MG63 (cell line): ENCODE data around the gene KLB. TPM values are rescaled to one million over a fixed set of nuclear protein-coding genes. Genes with fewer than 3 reads are reported as not detected.
"Not testable (repeated sequence)": the region's sequence is repeated elsewhere in the genome, so short reads cannot be mapped to it uniquely, and the experiment has no call there.

Experiments used
- DNase-seq: peaks from one replicate; pipeline ENCODE4 v3.0.0-alpha.2; 2020
- H3K27me3 ChIP-seq: fragments of 250-450 bp; sonication (Bioruptor Pico); 2 replicates; pipeline ENCODE4 v1.5.1; 2020; ENCODE audit warnings: mild to moderate bottlenecking, moderate library complexity
- H3K36me3 ChIP-seq: fragments of 250-450 bp; sonication (Bioruptor Pico); 2 replicates; pipeline ENCODE4 v1.5.1; 2020; ENCODE audit warnings: mild to moderate bottlenecking, moderate library complexity
- H3K4me3 ChIP-seq: fragments of 250-450 bp; sonication (Bioruptor Pico); 2 replicates; pipeline ENCODE4 v1.5.1; 2020; ENCODE audit warnings: mild to moderate bottlenecking, moderate library complexity
- H3K9me3 ChIP-seq: fragments of 250-450 bp; sonication (Bioruptor Pico); 2 replicates; pipeline ENCODE4 v1.5.1; 2020; ENCODE audit warnings: mild to moderate bottlenecking, moderate library complexity
- total RNA-seq: library from RNA; depleted of rRNA; stranded (reverse); fragments of >200 nt; shearing (Covaris generic); gene quantifications from 2 replicates; pipeline ENCODE4 v1.2.3, GENCODE V29; 2014; ENCODE audit warnings: low replicate concordance; rRNA removed

The KLB gene
- total RNA-seq, result not detected in 2 replicates

DNA sequence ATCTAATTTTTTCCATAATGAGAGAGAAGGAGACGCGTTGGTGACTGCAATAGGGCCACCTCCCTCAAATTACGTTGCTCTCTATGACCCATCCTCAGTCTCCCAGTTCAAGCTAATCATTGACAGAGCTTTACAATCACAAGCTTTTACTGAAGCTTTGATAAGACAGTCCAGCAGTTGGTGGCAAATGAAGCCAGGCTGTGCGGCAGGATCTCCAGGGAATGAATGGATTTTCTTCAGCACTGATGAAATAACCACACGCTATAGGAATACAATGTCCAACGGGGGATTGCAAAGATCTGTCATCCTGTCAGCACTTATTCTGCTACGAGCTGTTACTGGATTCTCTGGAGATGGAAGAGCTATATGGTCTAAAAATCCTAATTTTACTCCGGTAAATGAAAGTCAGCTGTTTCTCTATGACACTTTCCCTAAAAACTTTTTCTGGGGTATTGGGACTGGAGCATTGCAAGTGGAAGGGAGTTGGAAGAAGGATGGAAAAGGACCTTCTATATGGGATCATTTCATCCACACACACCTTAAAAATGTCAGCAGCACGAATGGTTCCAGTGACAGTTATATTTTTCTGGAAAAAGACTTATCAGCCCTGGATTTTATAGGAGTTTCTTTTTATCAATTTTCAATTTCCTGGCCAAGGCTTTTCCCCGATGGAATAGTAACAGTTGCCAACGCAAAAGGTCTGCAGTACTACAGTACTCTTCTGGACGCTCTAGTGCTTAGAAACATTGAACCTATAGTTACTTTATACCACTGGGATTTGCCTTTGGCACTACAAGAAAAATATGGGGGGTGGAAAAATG lies at the start of gene KLB:
Gene KLB (plus strand): TSS at position 168 of the 821 bp plus-strand sequence. CDS start 20 bp downstream, at position 188.
- H3K36me3 ChIP-seq, result no peaks in the 10 kb centered on the region
- no peak within 1 kb of the TSS for H3K4me3 ChIP-seq
- H3K27me3 ChIP-seq, result no peaks in the 10 kb centered on the region
- no peak for DNase-seq
- H3K9me3 ChIP-seq, result no peaks in the 10 kb centered on the region

GRCh38 chr4:39357002-39357401 lies 49.7 kb upstream of the KLB start:
- DNase-seq, result no peak
- no peak overlapping the region for H3K4me3 ChIP-seq

GRCh38 chr4:39360611-39361010 lies 46.1 kb upstream of the KLB start:
- H3K27me3 ChIP-seq, H3K36me3 ChIP-seq, H3K4me3 ChIP-seq, DNase-seq, H3K9me3 ChIP-seq: not testable (repeated sequence)

More at GRCh38 chr4:39357002-39357401, 49.7 kb upstream of the KLB start:
- H3K27me3 ChIP-seq, result no peaks in the 10 kb centered on the region
- peaks cover 3% of the 10 kb centered on the region for H3K36me3 ChIP-seq
- H3K9me3 ChIP-seq, result no peaks in the 10 kb centered on the region

DNA sequence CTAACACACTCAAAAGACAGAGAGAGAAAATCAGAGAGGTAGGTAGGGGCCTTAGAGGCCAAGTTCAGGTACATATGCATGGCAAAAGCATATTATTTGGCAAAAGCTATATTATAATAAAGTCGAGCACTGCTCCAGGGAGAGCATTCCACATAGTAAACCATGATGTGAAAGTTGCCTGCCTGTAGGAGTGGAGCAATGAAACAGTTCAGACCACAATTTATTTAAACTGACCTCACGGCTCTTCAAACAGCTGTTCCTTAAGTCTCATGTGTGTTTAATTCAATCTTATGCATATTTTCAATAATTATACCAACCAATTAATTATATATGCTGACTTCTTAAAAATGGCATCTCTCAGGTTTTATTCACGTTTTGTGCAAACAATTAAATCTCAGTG lies 43.9 kb upstream of the KLB start:
- Histone ChIP-seq H3K4me3 (no peak overlapping the region), H3K9me3 (no peaks in the 10 kb centered on the region), H3K27me3 (no peaks in the 10 kb centered on the region), H3K36me3 (peaks cover 3% of the 10 kb centered on the region; the same call in 1 of the 2 replicates)
- DNase-seq, result no peak

DNA sequence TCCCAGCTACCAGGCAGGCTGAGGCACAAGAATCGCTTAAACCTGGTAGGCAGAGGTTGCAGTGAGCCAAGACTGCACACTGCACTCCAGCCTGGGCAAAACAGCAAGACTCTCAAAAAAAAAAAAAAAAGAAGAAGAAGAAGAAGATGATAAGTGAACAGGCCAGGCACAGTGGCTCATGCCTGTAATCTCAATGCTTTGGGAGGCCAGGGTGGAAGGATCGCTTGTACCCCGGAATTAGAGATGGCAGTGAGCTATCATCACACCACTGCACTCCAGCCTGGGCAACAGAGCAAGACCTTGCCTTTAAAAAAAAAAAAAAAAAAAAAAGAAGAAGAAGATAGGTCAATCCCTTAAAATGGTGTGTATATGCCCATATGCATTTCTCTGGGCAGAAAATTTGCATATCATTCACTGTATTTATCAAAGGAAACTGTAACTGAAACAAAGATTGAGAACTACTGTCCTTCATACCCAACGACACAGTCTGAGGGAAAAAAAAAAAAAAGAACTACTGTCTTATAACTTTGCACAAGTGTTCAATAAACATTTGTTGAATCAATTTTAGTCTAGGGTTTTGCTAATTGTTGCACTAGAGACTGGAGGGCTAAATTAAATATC lies 42.8 kb upstream of the KLB start:
- Histone ChIP-seq H3K9me3 (no peaks in the 10 kb centered on the region), H3K27me3 (no peaks in the 10 kb centered on the region), H3K36me3 (peaks cover 3% of the 10 kb centered on the region; the same call in 1 of the 2 replicates), H3K4me3 (no peak overlapping the region)
- no peak for DNase-seq

DNA sequence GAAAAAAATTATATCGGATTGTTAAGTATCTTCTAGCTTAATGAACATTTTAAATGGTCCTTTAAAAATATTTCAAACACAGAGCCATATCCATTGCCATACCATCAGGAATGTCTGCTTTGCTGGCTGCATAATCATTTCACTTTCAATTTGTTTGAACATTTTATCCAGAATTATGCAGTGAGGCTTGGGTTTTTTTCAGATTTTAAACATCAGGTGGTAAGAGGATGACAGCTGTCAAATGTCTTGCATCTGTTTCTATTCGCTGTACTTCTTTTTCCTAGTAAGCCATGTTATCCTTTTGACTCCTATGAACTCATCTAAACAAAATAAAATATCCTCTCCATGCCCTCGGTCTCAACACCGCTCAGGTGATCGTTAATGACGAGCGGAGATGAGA lies 41.4 kb upstream of the KLB start:
- H3K27me3 ChIP-seq, result no peaks in the 10 kb centered on the region
- H3K9me3 ChIP-seq, result no peaks in the 10 kb centered on the region
- peak overlapping the region; percentile 80 for H3K4me3 ChIP-seq
- H3K36me3 ChIP-seq, result peaks cover 3% of the 10 kb centered on the region; the same call in 1 of the 2 replicates
- DNase-seq, result no peak

DNA sequence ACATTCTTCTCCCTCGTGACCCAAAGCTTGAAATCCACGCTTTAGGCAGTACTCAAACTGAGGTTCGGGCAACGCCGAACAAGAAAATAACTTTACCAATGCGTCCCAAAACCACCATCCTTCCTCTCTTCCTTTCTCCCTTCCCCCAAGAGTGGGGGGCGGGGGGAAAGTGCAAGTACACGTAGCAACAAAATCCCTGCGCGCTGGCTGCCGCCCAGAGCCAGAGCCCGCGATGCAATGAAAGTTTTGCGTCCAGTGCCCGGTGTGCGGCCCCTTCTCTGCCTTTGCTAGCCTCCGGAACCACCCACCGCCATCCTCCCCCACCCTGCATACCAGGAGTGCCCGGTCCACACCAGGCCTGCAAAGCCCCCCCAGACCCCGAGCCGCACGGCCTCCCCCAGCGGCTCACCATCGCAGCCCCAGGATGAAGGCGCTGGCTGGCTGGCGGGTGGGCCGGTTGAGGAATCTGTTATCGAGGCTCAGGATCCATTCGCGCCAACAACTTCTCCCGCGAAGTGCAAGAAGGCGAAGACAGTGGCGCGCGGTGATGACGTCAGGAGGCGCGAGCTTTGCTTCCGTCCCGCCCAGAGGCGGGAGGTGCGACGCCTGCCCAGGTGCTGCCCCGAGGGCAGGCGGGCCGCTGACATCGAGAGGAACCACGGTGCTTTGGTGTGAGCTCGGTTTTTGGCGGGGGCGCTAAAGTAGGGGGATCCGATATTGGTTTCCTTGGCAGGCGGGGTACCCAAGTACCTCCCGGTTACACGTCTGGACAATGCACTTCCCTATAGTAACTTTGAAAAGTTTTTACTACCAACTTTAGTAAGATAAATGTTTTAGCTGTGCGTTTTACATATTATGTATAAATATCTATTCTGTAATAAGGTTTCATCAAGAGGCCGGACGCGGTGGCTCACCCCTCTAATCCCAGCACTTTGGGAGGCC lies 40.6 kb upstream of the KLB start, which contains the start of gene RFC1:
Gene RFC1 (minus strand): TSS at position 533 of the 942 bp plus-strand sequence. CDS start 121 bp downstream, at position 412.
- H3K36me3 ChIP-seq, result peaks cover 3% of the 10 kb centered on the region; the same call in 1 of the 2 replicates
- no peaks in the 10 kb centered on the region for H3K9me3 ChIP-seq

DNA sequence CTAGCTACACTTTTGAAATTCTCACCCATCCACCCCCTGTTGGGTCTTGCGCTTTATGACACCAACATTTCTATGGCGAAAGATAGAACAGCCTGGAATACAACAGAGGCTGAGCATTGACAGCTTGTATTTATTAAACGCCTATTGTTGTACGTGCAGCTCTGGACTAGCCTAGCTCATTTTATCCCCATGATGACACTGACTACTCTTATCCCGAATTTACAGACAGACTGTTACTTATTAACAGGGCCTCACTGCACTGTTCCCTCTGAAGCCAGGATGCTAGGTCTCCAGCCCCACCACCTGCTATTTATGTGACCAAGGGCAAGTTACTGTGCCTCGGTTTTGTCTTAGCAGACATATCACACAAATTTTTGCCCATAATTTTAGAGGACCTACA lies 39.6 kb upstream of the KLB start:
- DNase-seq, result no peak
- H3K27me3 ChIP-seq, result no peaks in the 10 kb centered on the region
- no peaks in the 10 kb centered on the region for H3K36me3 ChIP-seq
- no peak overlapping the region for H3K4me3 ChIP-seq
- H3K9me3 ChIP-seq, result no peaks in the 10 kb centered on the region

More for the DNA sequence above, 40.6 kb upstream of the KLB start, which contains the start of gene RFC1:
- peak within 1 kb of the TSS; percentile 80 for H3K4me3 ChIP-seq
- H3K27me3 ChIP-seq, result no peaks in the 10 kb centered on the region
- DNase-seq, result peak; percentile 88

DNA sequence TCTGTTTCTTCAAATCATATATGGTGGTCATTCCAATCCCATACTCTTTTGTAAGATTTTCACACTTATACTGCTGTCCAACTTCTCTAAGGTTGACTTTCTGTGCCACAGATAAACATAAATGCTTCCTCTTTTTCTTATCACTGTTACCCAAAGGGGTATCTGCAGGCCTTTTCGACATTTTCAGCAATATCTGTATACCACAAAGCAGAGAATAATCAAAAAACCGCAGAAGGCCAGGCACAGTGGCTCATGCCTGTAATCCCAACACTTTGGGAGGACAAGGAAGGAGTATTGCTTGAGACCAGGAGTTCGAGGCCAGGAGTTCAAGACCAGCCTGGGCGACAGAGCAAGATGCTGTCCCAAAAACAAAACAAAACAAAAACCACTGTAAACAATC lies 37.4 kb upstream of the KLB start:
- no peak for DNase-seq
- H3K27me3 ChIP-seq, result no peaks in the 10 kb centered on the region
- H3K9me3 ChIP-seq, result no peaks in the 10 kb centered on the region
- no peaks in the 10 kb centered on the region for H3K36me3 ChIP-seq
- H3K4me3 ChIP-seq, result no peak overlapping the region

GRCh38 chr4:39371209-39371608 lies 35.5 kb upstream of the KLB start:
- H3K27me3 ChIP-seq, H3K9me3 ChIP-seq, DNase-seq, H3K36me3 ChIP-seq, H3K4me3 ChIP-seq: not testable (repeated sequence)

DNA sequence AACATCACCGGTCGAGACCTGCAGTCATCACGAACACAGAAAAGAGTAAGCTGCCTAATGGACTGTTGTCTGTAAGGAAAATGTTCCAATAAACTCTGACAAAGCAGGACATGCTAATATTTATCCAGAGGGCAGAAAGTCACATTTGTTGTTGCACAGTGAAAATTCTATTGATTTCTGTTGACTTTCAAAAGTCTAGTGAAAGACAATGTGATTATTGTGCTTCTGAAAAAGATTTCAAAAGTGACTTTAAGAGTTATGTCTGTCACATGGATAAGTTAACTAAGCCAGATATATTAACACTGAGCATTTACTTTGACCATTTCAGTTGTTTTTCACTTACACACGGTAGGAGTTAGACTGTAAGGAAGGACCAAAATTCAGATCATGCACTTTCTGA lies 31.3 kb upstream of the KLB start:
- Histone ChIP-seq H3K9me3 (no peaks in the 10 kb centered on the region), H3K4me3 (no peak overlapping the region), H3K27me3 (0 out of 2 replicates have a peak, but pooled peaks cover 2% of the 10 kb centered on the region), H3K36me3 (no peaks in the 10 kb centered on the region)
- no peak for DNase-seq

- H3K27me3 ChIP-seq, result no peaks in the 10 kb centered on the region
- H3K36me3 ChIP-seq, result no peaks in the 10 kb centered on the region
- no peaks in the 10 kb centered on the region for H3K9me3 ChIP-seq
- no peak for DNase-seq
- H3K4me3 ChIP-seq, result no peak overlapping the region
Measured at GRCh38 chr4:39383690-39384089, 23.0 kb upstream of the KLB start.

- Histone ChIP-seq H3K4me3 (no peak overlapping the region), H3K36me3 (no peaks in the 10 kb centered on the region), H3K9me3 (no peaks in the 10 kb centered on the region), H3K27me3 (no peaks in the 10 kb centered on the region)
- DNase-seq, result no peak
Measured at GRCh38 chr4:39384563-39384962, 22.2 kb upstream of the KLB start.

DNA sequence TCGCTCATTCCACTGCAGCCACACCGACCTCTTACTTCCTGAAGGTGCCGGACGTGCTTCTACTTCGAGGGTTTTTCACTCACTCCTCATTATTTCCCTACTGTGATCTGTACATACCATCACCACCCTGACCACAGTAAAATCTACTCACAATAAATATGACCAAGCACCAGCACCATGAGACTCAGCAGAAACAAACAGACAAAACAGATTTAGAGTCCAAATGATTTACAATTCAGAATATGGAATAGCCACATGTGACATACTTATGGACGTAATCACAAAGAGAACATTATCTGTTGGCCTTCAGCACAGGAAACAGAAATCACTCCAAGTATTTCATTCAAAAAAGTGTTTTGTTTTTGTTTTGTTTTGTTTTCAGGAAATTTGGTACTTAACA lies 16.1 kb upstream of the KLB start:
- H3K27me3 ChIP-seq, result no peaks in the 10 kb centered on the region
- no peak overlapping the region for H3K4me3 ChIP-seq
- no peak for DNase-seq

DNA sequence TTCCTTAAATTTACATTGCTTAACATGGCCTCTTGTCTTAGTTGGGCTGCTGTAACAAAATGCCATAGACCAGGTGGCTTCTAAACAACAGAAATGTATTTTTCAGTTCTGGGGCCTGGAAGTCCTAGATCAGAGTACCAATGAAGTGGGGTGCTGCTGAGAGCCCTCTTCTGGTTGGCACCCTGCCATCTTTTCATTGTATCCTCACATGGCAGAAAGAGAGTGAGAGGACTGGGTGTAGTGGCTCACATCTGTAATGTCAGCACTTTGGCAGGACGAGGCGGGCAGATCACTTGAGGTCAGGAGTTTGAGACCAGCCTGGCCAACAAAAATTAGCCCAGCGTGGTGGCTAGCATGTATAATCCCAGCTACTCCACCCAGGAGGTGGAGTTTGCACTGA lies 12.0 kb upstream of the KLB start:
- Histone ChIP-seq H3K36me3 (no peaks in the 10 kb centered on the region), H3K27me3 (no peaks in the 10 kb centered on the region), H3K9me3 (no peaks in the 10 kb centered on the region), H3K4me3 (no peak overlapping the region)
- DNase-seq, result no peak

More for the DNA sequence above, 16.1 kb upstream of the KLB start:
- H3K36me3 ChIP-seq, result no peaks in the 10 kb centered on the region
- H3K9me3 ChIP-seq, result no peaks in the 10 kb centered on the region

DNA sequence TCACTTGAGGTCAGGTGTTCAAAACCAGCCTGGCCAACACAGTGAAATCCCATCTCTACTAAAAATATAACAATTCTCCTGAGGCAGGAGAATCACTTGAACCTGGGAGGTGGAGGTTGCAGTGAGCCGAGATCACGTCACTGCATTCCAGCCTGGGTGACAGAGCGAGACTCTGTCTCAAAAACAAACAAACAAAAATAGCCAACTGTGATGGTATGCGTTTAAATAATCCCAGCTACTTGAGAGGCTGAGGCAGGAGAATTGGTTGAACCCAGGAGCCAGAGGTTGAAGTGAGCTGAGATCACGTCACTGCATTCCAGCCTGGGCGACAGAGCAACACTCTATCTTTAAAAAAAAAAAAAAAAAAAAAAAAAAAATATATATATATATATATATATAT lies 5.1 kb upstream of the KLB start:
- peak; percentile 1 for DNase-seq
- H3K27me3 ChIP-seq, H3K36me3 ChIP-seq, H3K9me3 ChIP-seq, H3K4me3 ChIP-seq: not testable (repeated sequence)

- H3K9me3 ChIP-seq, result no peaks in the 10 kb centered on the region
- H3K36me3 ChIP-seq, result no peaks in the 10 kb centered on the region
- H3K27me3 ChIP-seq, result no peaks in the 10 kb centered on the region
- DNase-seq, result no peak
- no peak overlapping the region for H3K4me3 ChIP-seq
Measured at GRCh38 chr4:39407584-39407885, 805 bp downstream of the KLB start.
